Measurements from ENCODE around the gene PCED1B.

DNA sequence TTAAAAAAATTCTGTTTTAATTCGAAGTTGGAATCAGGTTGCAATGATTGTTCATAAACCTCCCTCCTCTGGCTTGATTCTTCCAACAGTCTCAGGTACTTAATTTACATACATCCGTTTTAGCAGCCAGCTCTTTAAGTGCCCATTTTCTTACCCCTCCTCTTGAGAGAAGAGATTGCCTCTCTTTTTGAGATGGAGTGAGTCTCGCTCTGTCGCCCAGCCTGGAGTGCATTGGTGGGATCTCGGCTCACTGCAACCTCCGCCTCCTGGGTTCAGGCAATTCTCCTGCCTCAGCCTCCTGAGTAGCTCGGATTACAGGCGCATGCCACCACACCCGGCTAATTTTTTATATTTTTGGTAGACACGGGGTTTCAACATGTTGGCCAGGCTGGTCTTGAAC is 146.8 kb downstream of the PCED1B start:
- no peak for TF ChIP-seq EZH2 (IDR thresholded peaks at IDR 0.05; ENCODE audit: low read depth, unreplicated experiment)
- TF ChIP-seq, protein P1, sequence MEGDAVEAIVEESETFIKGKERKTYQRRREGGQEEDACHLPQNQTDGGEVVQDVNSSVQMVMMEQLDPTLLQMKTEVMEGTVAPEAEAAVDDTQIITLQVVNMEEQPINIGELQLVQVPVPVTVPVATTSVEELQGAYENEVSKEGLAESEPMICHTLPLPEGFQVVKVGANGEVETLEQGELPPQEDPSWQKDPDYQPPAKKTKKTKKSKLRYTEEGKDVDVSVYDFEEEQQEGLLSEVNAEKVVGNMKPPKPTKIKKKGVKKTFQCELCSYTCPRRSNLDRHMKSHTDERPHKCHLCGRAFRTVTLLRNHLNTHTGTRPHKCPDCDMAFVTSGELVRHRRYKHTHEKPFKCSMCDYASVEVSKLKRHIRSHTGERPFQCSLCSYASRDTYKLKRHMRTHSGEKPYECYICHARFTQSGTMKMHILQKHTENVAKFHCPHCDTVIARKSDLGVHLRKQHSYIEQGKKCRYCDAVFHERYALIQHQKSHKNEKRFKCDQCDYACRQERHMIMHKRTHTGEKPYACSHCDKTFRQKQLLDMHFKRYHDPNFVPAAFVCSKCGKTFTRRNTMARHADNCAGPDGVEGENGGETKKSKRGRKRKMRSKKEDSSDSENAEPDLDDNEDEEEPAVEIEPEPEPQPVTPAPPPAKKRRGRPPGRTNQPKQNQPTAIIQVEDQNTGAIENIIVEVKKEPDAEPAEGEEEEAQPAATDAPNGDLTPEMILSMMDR (conservative IDR thresholded peaks at IDR 0.05; ENCODE audit: low read depth in 2 of 2) = no peak
- TF ChIP-seq REST (IDR thresholded peaks at IDR 0.05; ENCODE audit: unreplicated experiment) = no peak
- no peak for TF ChIP-seq EZH2phosphoT487 (IDR thresholded peaks at IDR 0.05; ENCODE audit: unreplicated experiment)
- no peak for TF ChIP-seq JUNB (IDR thresholded peaks at IDR 0.05; ENCODE audit: unreplicated experiment)
- TF ChIP-seq ETS1 (IDR thresholded peaks at IDR 0.05) = no peak
- no peak for TF ChIP-seq ZNF331 (CRISPR knock-in tag; IDR thresholded peaks at IDR 0.05; ENCODE audit: low read depth)

Measured in GM23338 (cell line).